ENCODE measurements around the gene MXD4.

GRCh38 chr4:2272828-2273120 lies 10.9 kb upstream of the MXD4 start:
- no peak for TF ChIP-seq EZH2 (IDR thresholded peaks at IDR 0.05; ENCODE audit: low read length, missing control alignments)
- TF ChIP-seq CTCF (conservative IDR thresholded peaks at IDR 0.05 in 1 of 2, IDR thresholded peaks at IDR 0.05 in 1 of 2; ENCODE audit: low read depth in 1 of 2, low read length in 2 of 2): no peak

Data from fibroblast of lung (primary cell).